ENCODE data around the gene EVA1C. TPM values are rescaled to one million over a fixed set of nuclear protein-coding genes. Genes with fewer than 3 reads are reported as not detected.

EVA1C gene
- total and polyA plus RNA-seq, 2 experiments from 2014 or later = 4.6 to 6.9 TPM

GRCh38 chr21:32515874-32516273 is 103.4 kb downstream of the EVA1C start (continued):
- TF ChIP-seq CREB1 (CRISPR knock-in tag; IDR thresholded peaks at IDR 0.05; ENCODE audit: low read depth) (no peak), NANOG (IDR thresholded peaks at IDR 0.05; ENCODE audit: borderline replicate concordance) (no peak), CTCF (conservative IDR thresholded peaks at IDR 0.05; ENCODE audit: low read depth in 2 of 2) (no peak), EZH2 (IDR thresholded peaks at IDR 0.05; ENCODE audit: low read depth, unreplicated experiment) (no peak)

GRCh38 chr21:32516756-32517649 is 104.5 kb downstream of the EVA1C start:
- Histone ChIP-seq H3K4me1 (ENCODE audit: insufficient read depth) (no peaks in the 10 kb centered on the region), H3K36me3 (ENCODE audit: insufficient read depth) (no peaks in the 10 kb centered on the region), H3K9me2 (ENCODE audit: insufficient read depth) (0 out of 2 replicates have a peak, but pooled peaks cover 5% of the 10 kb centered on the region), H4K20me1 (replicated peaks; ENCODE audit: insufficient read depth) (no peaks in the 10 kb centered on the region), H3K4me2 (no peak overlapping the region), H3F3A (replicated peaks; ENCODE audit: low read depth) (peaks cover 11% of the 10 kb centered on the region; the same call in 1 of the 2 replicates), H3K27me3 (ENCODE audit: insufficient read depth) (no peaks in the 10 kb centered on the region), H3K27ac (ENCODE audit: low read depth) (peak overlapping the region; percentile 70; the same call in 1 of the 2 replicates), H2AFZ (no peak overlapping the region), H3K79me2 (replicated peaks; ENCODE audit: insufficient read depth) (no peaks in the 10 kb centered on the region; the same call in 1 of the 2 replicates), H3K4me3 (no peak overlapping the region)
- H3K36me3 Mint-ChIP-seq (ENCODE audit: low read depth) = no peaks in the 10 kb centered on the region; the same call in 2 of the 3 replicates
- ATAC-seq (no peak), DNase-seq (ENCODE audit: low spot score) (no peak)
- H3K4me1 Mint-ChIP-seq = peaks cover 3% of the 10 kb centered on the region
- no peaks in the 10 kb centered on the region for H3K27me3 Mint-ChIP-seq (ENCODE audit: insufficient read depth, low read depth, poor library complexity)
- no peak overlapping the region; the same call in 1 of the 2 replicates for H3K27ac Mint-ChIP-seq
- H3K9me3 Mint-ChIP-seq = peaks cover 7% of the 10 kb centered on the region
- no peak overlapping the region for H3K4me3 Mint-ChIP-seq
- TF ChIP-seq CTCF (conservative IDR thresholded peaks at IDR 0.05; ENCODE audit: low read depth in 2 of 2) = no peak
- TF ChIP-seq ETS1 (IDR thresholded peaks at IDR 0.05) = no peak
- TF ChIP-seq EZH2phosphoT487 (IDR thresholded peaks at IDR 0.05; ENCODE audit: unreplicated experiment) = no peak
- no peak for TF ChIP-seq CREB1 (CRISPR knock-in tag; IDR thresholded peaks at IDR 0.05; ENCODE audit: low read depth)
- no peak for TF ChIP-seq JUNB (IDR thresholded peaks at IDR 0.05; ENCODE audit: unreplicated experiment)
- TF ChIP-seq ZNF114 (CRISPR knock-in tag; IDR thresholded peaks at IDR 0.05) = no peak
- no peak for TF ChIP-seq EZH2 (IDR thresholded peaks at IDR 0.05; ENCODE audit: low read depth, unreplicated experiment)
- no peak for TF ChIP-seq ZNF462 (CRISPR knock-in tag; IDR thresholded peaks at IDR 0.05)
- TF ChIP-seq POLR2AphosphoS5 (IDR thresholded peaks at IDR 0.05; ENCODE audit: low read depth) = no peak
- TF ChIP-seq NANOG (IDR thresholded peaks at IDR 0.05; ENCODE audit: borderline replicate concordance) = no peak
